ENCODE results near the gene EFNA1.

GRCh38 chr1:155103325-155103724 is 24.4 kb upstream of the EFNA1 start:
- TF ChIP-seq, protein P1, sequence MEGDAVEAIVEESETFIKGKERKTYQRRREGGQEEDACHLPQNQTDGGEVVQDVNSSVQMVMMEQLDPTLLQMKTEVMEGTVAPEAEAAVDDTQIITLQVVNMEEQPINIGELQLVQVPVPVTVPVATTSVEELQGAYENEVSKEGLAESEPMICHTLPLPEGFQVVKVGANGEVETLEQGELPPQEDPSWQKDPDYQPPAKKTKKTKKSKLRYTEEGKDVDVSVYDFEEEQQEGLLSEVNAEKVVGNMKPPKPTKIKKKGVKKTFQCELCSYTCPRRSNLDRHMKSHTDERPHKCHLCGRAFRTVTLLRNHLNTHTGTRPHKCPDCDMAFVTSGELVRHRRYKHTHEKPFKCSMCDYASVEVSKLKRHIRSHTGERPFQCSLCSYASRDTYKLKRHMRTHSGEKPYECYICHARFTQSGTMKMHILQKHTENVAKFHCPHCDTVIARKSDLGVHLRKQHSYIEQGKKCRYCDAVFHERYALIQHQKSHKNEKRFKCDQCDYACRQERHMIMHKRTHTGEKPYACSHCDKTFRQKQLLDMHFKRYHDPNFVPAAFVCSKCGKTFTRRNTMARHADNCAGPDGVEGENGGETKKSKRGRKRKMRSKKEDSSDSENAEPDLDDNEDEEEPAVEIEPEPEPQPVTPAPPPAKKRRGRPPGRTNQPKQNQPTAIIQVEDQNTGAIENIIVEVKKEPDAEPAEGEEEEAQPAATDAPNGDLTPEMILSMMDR (conservative IDR thresholded peaks at IDR 0.05; ENCODE audit: low read depth, low read length): no peak
- TF ChIP-seq EZH2phosphoT487 (IDR thresholded peaks at IDR 0.05; ENCODE audit: borderline replicate concordance, low read length) (no peak), EZH2 (IDR thresholded peaks at IDR 0.05; ENCODE audit: low read length, unreplicated experiment) (no peak)

Measured in PC-3 (cell line).